H1 (cell line): ENCODE results near the gene STX8. TPM values are rescaled to one million over a fixed set of nuclear protein-coding genes. Genes with fewer than 3 reads are reported as not detected.
A peak's percentile ranks its signal among the peaks of the same experiment; 100 is the strongest.

Experiments used
- CTCF ChIA-PET: fragments of 300-600 bp; sonication (Branson Sonifier 250); formaldehyde crosslinking; loops from one replicate; lab custom pipeline; 2021; ENCODE audit not compliant: partially characterized antibody; lab: Charles Lee
- POLR2A ChIA-PET: fragments of 300-600 bp; sonication (Branson Sonifier 250); formaldehyde crosslinking; loops from one replicate; lab custom pipeline; 2021; ENCODE audit warnings: inconsistent platforms; ENCODE audit not compliant: partially characterized antibody; lab: Charles Lee
- DNase-seq, 2 experiments: peaks; one replicate each; pipeline versions ENCODE4 v3.0.0 to v3.0.0-alpha.2; 2010 to 2022; ENCODE audit warnings: low spot score in 2 of 2, low read depth in 1 of 2, mixed read lengths in 1 of 2
- FAIRE-seq: peaks from 2 replicates; lab custom pipeline; 2011; peaks lifted over from hg19 to GRCh38; lab: Jason Lieb, UNC
- H2AFZ ChIP-seq: 2 replicates; pipeline ENCODE4 v1.8.1; 2012; ENCODE audit warnings: low read length, inconsistent platforms
- H2AK5ac ChIP-seq: 2 replicates; pipeline ENCODE4 v1.6.1; 2013; ENCODE audit warnings: low read depth, low read length
- H2BK120ac ChIP-seq: replicated peaks from 2 replicates; pipeline ENCODE3; 2013; ENCODE audit warnings: low read depth, low read length, inconsistent platforms
- H2BK12ac ChIP-seq: 2 replicates; pipeline ENCODE4 v1.6.1; 2013; ENCODE audit warnings: low read depth, low read length
- H2BK15ac ChIP-seq: 2 replicates; pipeline ENCODE4 v1.6.1; 2013; ENCODE audit warnings: low read length
- H2BK20ac ChIP-seq: 2 replicates; pipeline ENCODE4 v1.6.1; 2013; ENCODE audit warnings: low read length
- H2BK5ac ChIP-seq: 2 replicates; pipeline ENCODE4 v1.6.1; 2013; ENCODE audit warnings: low read depth, low read length
- H3K14ac ChIP-seq: 2 replicates; pipeline ENCODE4 v1.6.1; 2013; ENCODE audit warnings: inconsistent platforms; ENCODE audit not compliant: insufficient read length
- H3K18ac ChIP-seq: 2 replicates; pipeline ENCODE4 v1.6.1; 2013; ENCODE audit warnings: low read length; ENCODE audit errors: extremely low read depth
- H3K23ac ChIP-seq: 2 replicates; pipeline ENCODE4 v1.6.1; 2013; ENCODE audit warnings: inconsistent platforms; ENCODE audit not compliant: insufficient read length
- H3K23me2 ChIP-seq: 2 replicates; pipeline ENCODE4 v1.6.1; 2013; ENCODE audit warnings: low read depth, low read length
- H3K27ac ChIP-seq: 2 replicates; pipeline ENCODE4 v1.6.1; 2011; ENCODE audit warnings: low read depth, low read length, inconsistent platforms
- H3K27me3 ChIP-seq, 4 experiments: replicated peaks in 1 of 4; 1 replicate in 1 of 4; 2 replicates in 3 of 4; pipeline versions ENCODE4 v1.6.1 to v1.8.1; 2011 to 2013; ENCODE audit warnings: low read length in 3 of 4, mild to moderate bottlenecking in 3 of 4, inconsistent platforms in 2 of 4, mixed read lengths in 2 of 4, moderate library complexity in 1 of 4; ENCODE audit not compliant: control insufficient read depth in 3 of 4, insufficient read depth in 3 of 4; ENCODE audit errors: extremely low read depth in 1 of 4
- H3K36me3 ChIP-seq, 4 experiments: 2 replicates each; pipeline versions ENCODE4 v1.6.1 to v1.8.1; 2011 to 2013; ENCODE audit warnings: mild to moderate bottlenecking in 4 of 4, low read length in 3 of 4, moderate library complexity in 2 of 4, control low read depth in 1 of 4, inconsistent platforms in 1 of 4; ENCODE audit not compliant: insufficient read depth in 4 of 4, control insufficient read depth in 2 of 4
- H3K4ac ChIP-seq: replicated peaks from 2 replicates; pipeline ENCODE3; 2013; ENCODE audit warnings: low read length, low read depth, mixed read lengths, inconsistent platforms; ENCODE audit not compliant: insufficient read length
- H3K4me1 ChIP-seq, 4 experiments: replicated peaks in 1 of 4; 1 replicate in 1 of 4; 2 replicates in 3 of 4; pipeline versions ENCODE4 v1.6.1 to v1.8.1; 2011 to 2013; ENCODE audit warnings: low read length in 3 of 4, inconsistent platforms in 2 of 4, mixed read lengths in 1 of 4; ENCODE audit not compliant: insufficient read depth in 4 of 4, control insufficient read depth in 3 of 4
- H3K4me2 ChIP-seq, 2 experiments: 2 replicates each; pipeline versions ENCODE4 v1.6.1 to v1.8.1; 2011 to 2013; ENCODE audit warnings: low read depth in 2 of 2, low read length in 2 of 2, control low read depth in 1 of 2, inconsistent platforms in 1 of 2, mild to moderate bottlenecking in 1 of 2; ENCODE audit not compliant: insufficient read depth in 1 of 2
- H3K4me3 ChIP-seq, 4 experiments: fragments of 200-600, 300-600 bp in 1 of 4; sonication (generic), shearing (Covaris generic), sonication (Bioruptor Twin) in 1 of 4; 2 replicates each; pipeline versions ENCODE4 v1.5.1 to v1.8.1; 2011 to 2016; ENCODE audit warnings: low read length in 4 of 4, low read depth in 3 of 4, control low read depth in 2 of 4, inconsistent platforms in 2 of 4, mild to moderate bottlenecking in 2 of 4, mixed read lengths in 1 of 4, moderate library complexity in 1 of 4; ENCODE audit not compliant: insufficient read depth in 2 of 4; ENCODE audit errors: extremely low read depth in 1 of 4
- H3K56ac ChIP-seq: replicated peaks from 2 replicates; pipeline ENCODE3; 2013; ENCODE audit warnings: low read depth, mild to moderate bottlenecking, mixed read lengths, low read length, inconsistent platforms; ENCODE audit not compliant: insufficient read length
- H3K79me1 ChIP-seq: 2 replicates; pipeline ENCODE4 v1.6.1; 2013; ENCODE audit warnings: low read depth, low read length, control low read depth
- H3K79me2 ChIP-seq, 2 experiments: 2 replicates each; pipeline versions ENCODE4 v1.6.1 to v1.8.1; 2012 to 2013; ENCODE audit warnings: low read length in 2 of 2, mild to moderate bottlenecking in 2 of 2, inconsistent platforms in 1 of 2; ENCODE audit not compliant: insufficient read depth in 2 of 2, control insufficient read depth in 1 of 2
- H3K9ac ChIP-seq, 4 experiments: replicated peaks in 1 of 4; 1 replicate in 1 of 4; 2 replicates in 3 of 4; pipeline versions ENCODE4 v1.6.1 to v1.8.1; 2011 to 2013; ENCODE audit warnings: low read depth in 3 of 4, low read length in 3 of 4, control low read depth in 2 of 4, mild to moderate bottlenecking in 2 of 4, moderate library complexity in 2 of 4, inconsistent platforms in 1 of 4; ENCODE audit errors: extremely low read depth in 1 of 4
- H3K9me3 ChIP-seq, 2 experiments: 2 replicates each; pipeline versions ENCODE4 v1.6.1 to v1.8.1; 2012 to 2013; ENCODE audit warnings: mild to moderate bottlenecking in 2 of 2, moderate library complexity in 2 of 2, control low read depth in 1 of 2, inconsistent platforms in 1 of 2, low read depth in 1 of 2, low read length in 1 of 2, mixed read lengths in 1 of 2; ENCODE audit not compliant: insufficient read depth in 2 of 2
- H4K20me1 ChIP-seq, 2 experiments: replicated peaks in 1 of 2; 2 replicates each; pipeline versions ENCODE3 to v1.8.1; 2011 to 2013; ENCODE audit warnings: inconsistent platforms in 2 of 2, low read length in 2 of 2, mild to moderate bottlenecking in 1 of 2; ENCODE audit not compliant: insufficient read depth in 2 of 2, control insufficient read depth in 1 of 2
- H4K5ac ChIP-seq: 2 replicates; pipeline ENCODE4 v1.6.1; 2013; ENCODE audit warnings: low read length, low read depth, mixed read lengths, inconsistent platforms; ENCODE audit not compliant: insufficient read length
- H4K8ac ChIP-seq: 2 replicates; pipeline ENCODE4 v1.8.0; 2013; ENCODE audit warnings: mild to moderate bottlenecking, moderate library complexity, low read length, inconsistent platforms; ENCODE audit not compliant: insufficient read depth; ENCODE audit errors: extremely low read depth
- H4K91ac ChIP-seq: replicated peaks from 2 replicates; pipeline ENCODE3; 2013; ENCODE audit warnings: low read length, mixed read lengths, inconsistent platforms; ENCODE audit not compliant: insufficient read length
- ASH2L ChIP-seq: fragments of 200-600, 300-600 bp; sonication (generic); IDR thresholded peaks from one replicate; pipeline ENCODE4 v1.7.1; 2017; ENCODE audit warnings: low read length
- BCL11A ChIP-seq, 2 experiments: IDR thresholded peaks; one replicate each; pipeline ENCODE4 v1.6.1; 2011; ENCODE audit warnings: low read depth in 2 of 2, low read length in 2 of 2, mild to moderate bottlenecking in 2 of 2
- CBX8 ChIP-seq: fragments of 300-800, 300-1000 bp; sonication (generic); IDR thresholded peaks from 2 replicates; pipeline ENCODE4 v1.7.1; 2016; ENCODE audit warnings: low read depth, low read length, borderline replicate concordance
- CREB1 ChIP-seq: IDR thresholded peaks from 2 replicates; pipeline ENCODE4 v1.6.1; 2012; ENCODE audit warnings: inconsistent platforms
- EGR1 ChIP-seq: IDR thresholded peaks from 2 replicates; pipeline ENCODE4 v1.6.1; 2011; ENCODE audit warnings: low read depth, low read length, borderline replicate concordance
- GTF2F1 ChIP-seq: IDR thresholded peaks from 2 replicates; pipeline ENCODE4 v1.6.1; 2012; ENCODE audit warnings: low read depth, low read length, improper control_type of control experiment, borderline replicate concordance
- KDM1A ChIP-seq: fragments of 200-600, 300-600 bp; sonication (generic); IDR thresholded peaks from 2 replicates; pipeline ENCODE4 v1.7.1; 2016; ENCODE audit warnings: mild to moderate bottlenecking, low read length, borderline replicate concordance
- NANOG ChIP-seq: IDR thresholded peaks from 2 replicates; pipeline ENCODE4 v1.6.1; 2011; ENCODE audit warnings: low read length, low read depth, mild to moderate bottlenecking, inconsistent platforms; ENCODE audit not compliant: insufficient read depth, poor library complexity, severe bottlenecking
- NRF1 ChIP-seq: IDR thresholded peaks from 2 replicates; pipeline ENCODE4 v1.6.1; 2011; ENCODE audit warnings: mild to moderate bottlenecking, low read depth, low read length, improper control_type of control experiment
- PHF8 ChIP-seq: fragments of 200-600 bp; sonication (generic); conservative IDR thresholded peaks from 2 replicates; pipeline ENCODE4 v1.7.1; 2012; ENCODE audit warnings: low read depth, mild to moderate bottlenecking, inconsistent platforms, low read length, moderate library complexity
- WGBS, 2 experiments: shearing (Covaris generic) in 1 of 2; methylation state at CpG; one replicate each; pipeline versions ENCODE4 v1.1.6 to v1.1.7; 2013 to 2015; ENCODE audit warnings: low lambda C conversion rate in 2 of 2, mixed read lengths in 2 of 2, inconsistent platforms in 1 of 2, low coverage in 1 of 2, missing lambda C conversion rate in 1 of 2; ENCODE audit not compliant: insufficient replicate concordance in 2 of 2, insufficient coverage in 1 of 2, insufficient read length in 1 of 2; ENCODE audit errors: extremely low coverage in 1 of 2, missing lambda C conversion rate in 1 of 2; 5-methylcytosine and 5-hydroxymethylcytosine counted together
- polyA plus RNA-seq, 7 experiments: library from polyadenylated mRNA; depleted of rRNA in 3 of 7; stranded (reverse) in 5 of 7; unstranded in 2 of 7; fragments of >200 nt in 5 of 7; fragments of 200-250 nt in 2 of 7; gene quantifications; 1 replicate in 5 of 7; 2 replicates in 1 of 7; 4 replicates in 1 of 7; pipeline versions ENCODE4 v1.2.1 to v1.2.3, GENCODE V29; 2011 to 2013; ENCODE audit warnings: missing spikeins in 2 of 7, mixed read lengths in 2 of 7
- total RNA-seq: library from RNA; stranded (reverse); fragmentation: NEBNext Ultra II Directional; extraction: Animal tissue kit (Norgen Biotek cat#: 25700); gene quantifications from 2 replicates; pipeline ENCODE4 v1.2.1, GENCODE V29; 2021
- TF ChIP-seq, protein P1 (sequence below): IDR thresholded peaks from 2 replicates; pipeline ENCODE4 v1.6.1; 2011; ENCODE audit warnings: low read depth, mild to moderate bottlenecking, low read length; ENCODE audit not compliant: insufficient read depth
- TF ChIP-seq, protein P2 (sequence below): IDR thresholded peaks from 2 replicates; pipeline ENCODE4 v1.6.1; 2012; ENCODE audit warnings: low read length, inconsistent platforms

The STX8 gene
- total and polyA plus RNA-seq, 2 of the 8 experiments (the other 6 are each of a cell fraction or from before 2014, with no cell fraction given), result 22.8 to 42.5 TPM

DNA sequence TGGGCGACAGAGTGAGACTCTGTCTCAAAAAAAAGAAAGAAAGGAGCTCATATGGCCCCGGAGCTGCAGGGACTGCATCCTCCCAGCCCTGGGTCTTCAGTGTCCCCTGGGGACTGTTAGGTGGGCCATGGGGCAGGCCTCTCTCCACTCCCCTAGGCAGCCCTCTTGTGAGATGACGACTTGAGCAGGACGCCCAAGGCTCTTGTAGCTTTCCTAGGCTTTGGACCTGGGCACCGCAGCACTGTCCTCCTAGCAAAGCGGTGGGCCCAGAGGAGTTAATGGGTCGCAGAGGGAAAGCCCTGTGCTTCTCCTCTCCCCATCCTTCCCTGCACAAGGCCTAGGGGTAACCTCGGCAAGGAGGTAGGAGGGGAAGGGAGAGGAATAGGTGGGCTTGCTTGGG lies 352.1 kb downstream of the STX8 start:
- H3K27ac ChIP-seq, result no peak overlapping the region
- H2BK12ac ChIP-seq, result no peak overlapping the region
- H2AFZ ChIP-seq, result no peak overlapping the region
- H3K36me3 ChIP-seq, result peaks cover 0 to 6% (median 0%) of the 10 kb centered on the region in 4 experiments; a peak in 1 of 8 replicates
- H4K91ac ChIP-seq, result no peak overlapping the region
- WGBS, 2 experiments, result 87% methylated on average over 8 of the region's 8 CpGs; no CpG with 5 or more reads in 1 of the 2 experiments
- no peak overlapping the region for H2BK20ac ChIP-seq
- no peak overlapping the region for H3K4me3 ChIP-seq
- H4K20me1 ChIP-seq, result peaks cover 0 to 11% of the 10 kb centered on the region in 2 experiments
- no peak overlapping the region for H2BK120ac ChIP-seq
- no peaks in the 10 kb centered on the region for H3K79me2 ChIP-seq
- H3K9me3 ChIP-seq, result no peaks in the 10 kb centered on the region
- no peak overlapping the region for H4K8ac ChIP-seq
- no peak overlapping the region for H4K5ac ChIP-seq
- H2BK15ac ChIP-seq, result no peak overlapping the region
- POLR2A ChIA-PET, result interaction anchor here (1.0 to 1.3 kb wide), 2 partner anchors 21 to 55 kb away, joined by 3 read pairs; no protein-coding TSS in a partner anchor
- H2BK5ac ChIP-seq, result no peak overlapping the region
- H3K23me2 ChIP-seq, result peaks cover 9% of the 10 kb centered on the region
- no peaks in the 10 kb centered on the region for H3K79me1 ChIP-seq
- H3K18ac ChIP-seq, result no peak overlapping the region
- H3K4me1 ChIP-seq, result peaks cover 0 to 28% (median 14%) of the 10 kb centered on the region in 4 experiments; a peak in 6 of 7 replicates
- no peak overlapping the region for H3K4me2 ChIP-seq
- no peaks in the 10 kb centered on the region; a peak in 2 of 7 replicates for H3K27me3 ChIP-seq
- DNase-seq, result no peak
- no peak for FAIRE-seq
- no peak overlapping the region for H3K9ac ChIP-seq
- H3K14ac ChIP-seq, result no peak overlapping the region
- H2AK5ac ChIP-seq, result 0 out of 2 replicates have a peak overlapping the region, but pooled peaks have one; percentile 24
- no peak overlapping the region for H3K4ac ChIP-seq
- CTCF ChIA-PET, result interaction anchor here (0.7 to 2.9 kb wide), 8 partner anchors 10 to 299 kb away, joined by 3 to 9 read pairs (median 4); no protein-coding TSS in a partner anchor
- no peak overlapping the region for H3K23ac ChIP-seq
- no peak overlapping the region for H3K56ac ChIP-seq
- TF ChIP-seq NRF1, result no peak
- no peak for TF ChIP-seq ASH2L
- no peak for TF ChIP-seq CBX8
- TF ChIP-seq, protein P1, sequence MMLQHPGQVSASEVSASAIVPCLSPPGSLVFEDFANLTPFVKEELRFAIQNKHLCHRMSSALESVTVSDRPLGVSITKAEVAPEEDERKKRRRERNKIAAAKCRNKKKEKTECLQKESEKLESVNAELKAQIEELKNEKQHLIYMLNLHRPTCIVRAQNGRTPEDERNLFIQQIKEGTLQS, result no peak
- no peak for TF ChIP-seq NANOG
- no peak for TF ChIP-seq BCL11A (IDR thresholded peaks at IDR 0.05; ENCODE audit: low read depth in 2 of 2, low read length in 2 of 2)
- TF ChIP-seq, protein P2, sequence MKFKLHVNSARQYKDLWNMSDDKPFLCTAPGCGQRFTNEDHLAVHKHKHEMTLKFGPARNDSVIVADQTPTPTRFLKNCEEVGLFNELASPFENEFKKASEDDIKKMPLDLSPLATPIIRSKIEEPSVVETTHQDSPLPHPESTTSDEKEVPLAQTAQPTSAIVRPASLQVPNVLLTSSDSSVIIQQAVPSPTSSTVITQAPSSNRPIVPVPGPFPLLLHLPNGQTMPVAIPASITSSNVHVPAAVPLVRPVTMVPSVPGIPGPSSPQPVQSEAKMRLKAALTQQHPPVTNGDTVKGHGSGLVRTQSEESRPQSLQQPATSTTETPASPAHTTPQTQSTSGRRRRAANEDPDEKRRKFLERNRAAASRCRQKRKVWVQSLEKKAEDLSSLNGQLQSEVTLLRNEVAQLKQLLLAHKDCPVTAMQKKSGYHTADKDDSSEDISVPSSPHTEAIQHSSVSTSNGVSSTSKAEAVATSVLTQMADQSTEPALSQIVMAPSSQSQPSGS, result no peak
- TF ChIP-seq KDM1A, result no peak
- TF ChIP-seq GTF2F1, result no peak
- TF ChIP-seq EGR1, result no peak
- TF ChIP-seq PHF8, result no peak
- TF ChIP-seq CREB1, result no peak
